Testis (tissue), 3 donors: ENCODE measurements around the gene FOXO6. TPM values are rescaled to one million over a fixed set of nuclear protein-coding genes. Genes with fewer than 3 reads are reported as not detected.

Source experiments
- DNase-seq: peaks from one replicate; pipeline ENCODE4 v3.0.0-alpha.2; 2019
- H3K27ac ChIP-seq, 2 donors: fragments of 200-600 bp; sonication (generic); one replicate each; pipeline ENCODE4 v1.5.1; 2019
- H3K27me3 ChIP-seq: fragments of 200-600 bp; sonication (generic); one replicate; pipeline ENCODE4 v1.5.1; 2019
- H3K36me3 ChIP-seq: fragments of 200-600 bp; sonication (generic); one replicate; pipeline ENCODE4 v1.5.1; 2017; ENCODE audit warnings: low read depth; ENCODE audit errors: missing control alignments
- H3K4me1 ChIP-seq: fragments of 200-600 bp; sonication (generic); one replicate; pipeline ENCODE4 v1.5.1; 2019
- H3K4me3 ChIP-seq, 2 donors: fragments of 200-600 bp; sonication (generic); one replicate each; pipeline ENCODE4 v1.5.1; 2017 to 2019
- H3K9me3 ChIP-seq: fragments of 200-600 bp; sonication (generic); one replicate; pipeline ENCODE4 v1.5.1; 2017
- CTCF ChIP-seq, 3 experiments: fragments of 450-650 bp in 2 of 3; fragments of 200-600 bp in 1 of 3; sonication (generic) in 1 of 3; IDR thresholded peaks; one replicate each; pipeline ENCODE4 v1.5.1; 2016 to 2019; ENCODE audit warnings: antibody characterized with exemption in 3 of 3, mild to moderate bottlenecking in 2 of 3, moderate library complexity in 1 of 3
- POLR2A ChIP-seq: fragments of 450-650 bp; IDR thresholded peaks from one replicate; pipeline ENCODE4 v1.6.1; 2017; ENCODE audit warnings: antibody characterized with exemption, mild to moderate bottlenecking, moderate library complexity
- WGBS, 2 donors: methylation state at CpG; one replicate each; pipeline ENCODE4 v1.1.5; 2018; 5-methylcytosine and 5-hydroxymethylcytosine counted together
- intact Hi-C: fragments of 100-400 bp; cut with DNase I; formaldehyde crosslinking; loops from one replicate; pipeline ENCODE4 v1.15.1; 2023; ENCODE audit warnings: low total_unique reads
- polyA plus RNA-seq: library from polyadenylated mRNA; stranded (reverse); fragments of 350-450 nt; fragmentation: Illumina TruSeq; extraction: RNeasy Lipid Tissue Mini Kit (QIAGEN cat#74804); gene quantifications from one replicate; pipeline ENCODE4 v1.2.3, GENCODE V29; 2014; ENCODE audit warnings: low read depth, low replicate concordance; ENCODE audit not compliant: insufficient read depth
- total RNA-seq, 2 donors: library from RNA; depleted of rRNA; stranded (reverse); fragments of >200 nt; gene quantifications; one replicate each; pipeline ENCODE4 v1.2.3, GENCODE V29; 2016

Gene FOXO6
- total and polyA plus RNA-seq, 3 donors from 2014 or later = 2.4 to 4.5 (median 3.8) TPM

GRCh38 chr1:41379738-41380130 is 18.5 kb downstream of the FOXO6 start:
- Histone ChIP-seq H3K9me3 (no peaks in the 10 kb centered on the region), H3K36me3 (no peaks in the 10 kb centered on the region), H3K27me3 (no peaks in the 10 kb centered on the region), H3K27ac (no peak overlapping the region), H3K4me3 (no peak overlapping the region), H3K4me1 (no peaks in the 10 kb centered on the region)
- no peak for TF ChIP-seq CTCF (IDR thresholded peaks at IDR 0.05)
- no peak for TF ChIP-seq POLR2A
- intact Hi-C loops = no loop called here
- WGBS, 2 donors = 59% methylated on average over 4 to 6 of the region's 6 CpGs
- no peak for DNase-seq

- DNase-seq = no peak
- Histone ChIP-seq H3K9me3 (no peaks in the 10 kb centered on the region), H3K27me3 (no peaks in the 10 kb centered on the region), H3K36me3 (no peaks in the 10 kb centered on the region), H3K27ac (peak overlapping the region in 1 of 2 donors; percentile 96), H3K4me1 (no peaks in the 10 kb centered on the region), H3K4me3 (no peak overlapping the region)
- intact Hi-C loops = no loop called here
- 69 to 74% methylated on average over 2 of the region's 2 CpGs for WGBS, 2 donors
- TF ChIP-seq CTCF (IDR thresholded peaks at IDR 0.05) (no peak), POLR2A (no peak)
These were observed 19.0 kb downstream of the FOXO6 start for GRCh38 chr1:41380195-41380594.

GRCh38 chr1:41380979-41381691 is 19.9 kb downstream of the FOXO6 start:
- peaks cover 2% of the 10 kb centered on the region for H3K4me1 ChIP-seq
- H3K9me3 ChIP-seq = no peaks in the 10 kb centered on the region
- peak; percentile 50 for DNase-seq
- no peaks in the 10 kb centered on the region for H3K36me3 ChIP-seq
- no peaks in the 10 kb centered on the region for H3K27me3 ChIP-seq
- 1 to 5% methylated on average over 25 to 29 of the region's 29 CpGs for WGBS, 2 donors
- TF ChIP-seq POLR2A = no peak
- no peak for TF ChIP-seq CTCF (IDR thresholded peaks at IDR 0.05)
- peak overlapping the region; percentile 64 for H3K4me3 ChIP-seq
- H3K27ac ChIP-seq = peak overlapping the region; percentile 90 to 96
- intact Hi-C loops = no loop called here

GRCh38 chr1:41381692-41382479 is 20.7 kb downstream of the FOXO6 start:
- whole genome bisulfite sequencing, 2 donors = 10 to 26% methylated on average over 7 to 75 of the region's 112 CpGs
- no peaks in the 10 kb centered on the region for H3K9me3 ChIP-seq
- intact Hi-C loops = no loop called here
- H3K36me3 ChIP-seq = no peaks in the 10 kb centered on the region
- TF ChIP-seq POLR2A (no peak), CTCF (IDR thresholded peaks at IDR 0.05) (peak in 1 of 3 experiments; percentile 15)
- H3K4me3 ChIP-seq = peak overlapping the region; percentile 64 to 66
- H3K4me1 ChIP-seq = peaks cover 4% of the 10 kb centered on the region
- H3K27ac ChIP-seq = peak overlapping the region; percentile 90 to 96
- DNase-seq = no peak
- H3K27me3 ChIP-seq = no peaks in the 10 kb centered on the region
